CD4-positive, alpha-beta T cell (primary cell): ENCODE data around the gene UBALD2. TPM values are rescaled to one million over a fixed set of nuclear protein-coding genes. Genes with fewer than 3 reads are reported as not detected.

Experiments
- ATAC-seq: fragments of 200-7000 bp; cut with Tn5 transposase; one replicate; pipeline ENCODE4 v1.10.0; 2022; ENCODE audit warnings: mild to moderate bottlenecking; ENCODE audit not compliant: poor library complexity
- CTCF ChIA-PET: fragments of 350-600 bp; sonication (Branson Sonifier 250); formaldehyde crosslinking; loops from one replicate; lab custom pipeline; 2021; ENCODE audit warnings: antibody characterized with exemption, inconsistent platforms; lab: Charles Lee
- POLR2A ChIA-PET: fragments of 350-600 bp; sonication (Branson Sonifier 250); formaldehyde crosslinking; loops from one replicate; lab custom pipeline; 2021; ENCODE audit warnings: antibody characterized with exemption, inconsistent platforms; lab: Charles Lee
- DNase-seq, 14 experiments: peaks; one replicate each; pipeline ENCODE4 v3.0.0-alpha.2; 2013 to 2020; ENCODE audit warnings: mixed read lengths in 2 of 14
- H3K27ac ChIP-seq, 2 donors: one replicate each; pipeline versions ENCODE4 v1.5.1 to v1.7.0; 2013; ENCODE audit warnings: low read length in 2 of 2, low read depth in 1 of 2, mild to moderate bottlenecking in 1 of 2
- H3K27me3 ChIP-seq, 2 experiments: 1 replicate in 1 of 2; 2 replicates in 1 of 2; pipeline versions ENCODE4 v1.6.1 to v1.7.0; 2013; ENCODE audit warnings: low read length in 2 of 2, control low read depth in 1 of 2, mild to moderate bottlenecking in 1 of 2, moderate library complexity in 1 of 2; ENCODE audit not compliant: insufficient read depth in 2 of 2, control insufficient read depth in 1 of 2
- H3K36me3 ChIP-seq: one replicate; pipeline ENCODE4 v1.6.1; 2013; ENCODE audit warnings: low read length, control low read depth; ENCODE audit not compliant: insufficient read depth
- H3K4me1 ChIP-seq: one replicate; pipeline ENCODE4 v1.6.1; 2013; ENCODE audit warnings: low read length, control low read depth; ENCODE audit not compliant: insufficient read depth
- H3K4me3 ChIP-seq: one replicate; pipeline ENCODE4 v1.5.1; 2013; ENCODE audit warnings: mild to moderate bottlenecking, low read length, moderate library complexity
- H3K9me3 ChIP-seq, 2 experiments: 1 replicate in 1 of 2; 2 replicates in 1 of 2; pipeline versions ENCODE4 v1.6.1 to v1.7.0; 2013; ENCODE audit warnings: low read length in 2 of 2, mild to moderate bottlenecking in 2 of 2, control low read depth in 1 of 2, moderate library complexity in 1 of 2; ENCODE audit not compliant: control insufficient read depth in 1 of 2, insufficient read depth in 1 of 2
- H3K27ac Mint-ChIP-seq: one replicate; pipeline ENCODE4 v1.8.0; 2020; ENCODE audit warnings: mixed read lengths
- H3K27me3 Mint-ChIP-seq: one replicate; pipeline ENCODE4 v1.8.0; 2021; ENCODE audit warnings: mixed read lengths
- H3K36me3 Mint-ChIP-seq: one replicate; pipeline ENCODE4 v1.8.0; 2021; ENCODE audit warnings: low read depth, mixed read lengths
- H3K4me1 Mint-ChIP-seq: one replicate; pipeline ENCODE4 v1.8.0; 2021; ENCODE audit warnings: low read depth, mixed read lengths
- H3K4me3 Mint-ChIP-seq: one replicate; pipeline ENCODE4 v1.8.0; 2020; ENCODE audit warnings: mild to moderate bottlenecking, mixed read lengths
- H3K9me3 Mint-ChIP-seq: one replicate; pipeline ENCODE4 v1.8.0; 2020; ENCODE audit warnings: mixed read lengths
- CTCF ChIP-seq: fragments of 200-600 bp; IDR thresholded peaks from one replicate; pipeline ENCODE4 v1.8.0; 2022; ENCODE audit warnings: antibody characterized with exemption, mild to moderate bottlenecking
- intact Hi-C, 2 experiments: fragments of 100-400 bp; cut with DNase I in 1 of 2; cut with micrococcal nuclease in 1 of 2; formaldehyde crosslinking; loops; one replicate each; pipeline versions ENCODE4 v1.15.1 to v1.9.0; 2023 to 2025; cut with DNase I, micrococcal nuclease
- total RNA-seq, 174 experiments: library from RNA in 2 of 174; stranded (reverse) in 2 of 174; gene quantifications; one replicate each; pipeline ENCODE4 v1.2.3 and lab custom pipeline; 2021 to 2026

UBALD2 gene
- total RNA-seq, 2 experiments from 2014 or later = 253 to 265 TPM

GRCh38 chr17:76238847-76239537 is 26.2 kb upstream of the UBALD2 start:
- Histone ChIP-seq H3K27ac (no peak overlapping the region), H3K4me1 (peaks cover 50% of the 10 kb centered on the region), H3K27me3 (no peaks in the 10 kb centered on the region), H3K4me3 (peak overlapping the region; percentile 61), H3K36me3 (no peaks in the 10 kb centered on the region), H3K9me3 (no peaks in the 10 kb centered on the region)
- Mint-ChIP-seq H3K4me3 (peak overlapping the region; percentile 87), H3K4me1 (peaks cover 57% of the 10 kb centered on the region), H3K27ac (peak overlapping the region; percentile 72), H3K9me3 (no peaks in the 10 kb centered on the region), H3K27me3 (no peaks in the 10 kb centered on the region), H3K36me3 (peaks cover 4% of the 10 kb centered on the region)
- no peak for TF ChIP-seq CTCF
- ChIA-PET POLR2A (interaction anchor here (0.6 to 18.7 kb wide), 11 partner anchors 9 to 1225 kb away, joined by 3 to 394 read pairs (median 5); partner anchors contain the start of gene UBALD2), CTCF (interaction anchor here (0.6 to 2.4 kb wide), 5 partner anchors 38 to 118 kb away, joined by 4 to 14 read pairs (median 6); partner anchors contain the start of gene FOXJ1)
- intact Hi-C loops = loop anchor here in 1 of 2 experiments (5.0 kb wide), 1 partner anchor 42 kb away; no protein-coding TSS in a partner anchor
- DNase-seq = no peak
- ATAC-seq = no peak

- Mint-ChIP-seq H3K36me3 (peaks cover 4% of the 10 kb centered on the region), H3K27me3 (no peaks in the 10 kb centered on the region), H3K27ac (peak overlapping the region; percentile 72), H3K4me3 (peak overlapping the region; percentile 87), H3K4me1 (peaks cover 56% of the 10 kb centered on the region), H3K9me3 (no peaks in the 10 kb centered on the region)
- H3K4me1 ChIP-seq = peaks cover 57% of the 10 kb centered on the region
- ChIA-PET POLR2A (interaction anchor here (1.3 to 18.7 kb wide), 3 partner anchors 12 to 58 kb away, joined by 5 to 394 read pairs (median 13); partner anchors contain the start of gene UBALD2), CTCF (interaction anchor here (0.6 to 2.1 kb wide), 3 partner anchors 38 to 99 kb away, joined by 4 to 8 read pairs (median 4); partner anchors contain the start of gene FOXJ1)
- no peaks in the 10 kb centered on the region for H3K36me3 ChIP-seq
- H3K4me3 ChIP-seq = peak overlapping the region; percentile 61
- no peaks in the 10 kb centered on the region for H3K27me3 ChIP-seq
- no peak for TF ChIP-seq CTCF
- DNase-seq (peak in 3 of 14 experiments; percentile 19 to 39 (median 37)), ATAC-seq (no peak)
- H3K27ac ChIP-seq = no peak overlapping the region
- H3K9me3 ChIP-seq = no peaks in the 10 kb centered on the region
- intact Hi-C loops = loop anchor here (1.0 to 5.0 kb wide), 4 partner anchors 25 to 47 kb away; partner anchors contain the start of gene UBALD2 (in 2 of the 2)
Observed at GRCh38 chr17:76239538-76240274, 25.4 kb upstream of the UBALD2 start.
